ENCODE data around the gene AGPAT4. TPM values are rescaled to one million over a fixed set of nuclear protein-coding genes. Genes with fewer than 3 reads are reported as not detected.

Gene AGPAT4
- polyA plus RNA-seq, 1 of the 3 experiments (the other 2 are of a cell fraction): 3.9 TPM

DNA sequence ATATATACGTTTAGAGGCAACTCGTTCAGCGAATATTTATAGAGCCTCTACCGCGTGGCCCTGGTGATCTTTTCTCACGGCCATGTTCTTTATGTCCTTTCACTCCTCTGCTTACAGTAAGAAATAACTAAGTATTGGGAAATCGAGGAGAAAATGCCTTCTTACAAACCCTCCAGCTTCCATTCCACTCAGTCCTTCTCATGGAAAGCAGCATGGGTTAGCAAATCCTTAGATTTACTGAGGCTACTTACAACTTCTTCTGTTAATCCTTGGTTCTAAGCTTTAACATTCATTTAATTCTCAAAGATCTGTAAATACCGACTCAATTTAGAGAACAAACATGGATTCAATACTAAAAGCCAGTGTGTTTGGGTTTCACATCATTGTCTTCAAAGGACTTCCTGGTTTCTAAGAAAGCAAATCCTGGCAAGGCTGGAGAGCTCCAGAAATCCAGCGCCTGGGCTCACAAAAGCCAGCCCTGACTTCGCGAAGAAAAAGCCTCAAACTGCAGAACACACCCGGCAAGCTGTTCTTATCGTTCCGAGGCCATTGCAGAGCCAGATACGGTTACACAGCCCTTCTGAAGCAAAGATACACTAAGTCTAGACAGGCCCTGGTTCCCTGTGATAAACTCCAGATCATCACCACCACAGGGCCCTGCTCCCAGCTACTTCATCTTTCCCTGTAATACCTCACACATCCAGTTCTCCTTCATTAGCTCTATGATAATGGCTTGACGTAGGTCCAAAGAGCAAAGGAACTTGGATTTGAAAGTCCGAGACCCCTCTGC lies 19.2 kb downstream of the AGPAT4 start:
- Histone ChIP-seq H3K27ac (ENCODE audit: low read depth in 2 of 2, low read length in 1 of 2) (peak overlapping the region in 1 of 2 experiments; percentile 57; a peak in 2 of 4 replicates), H3K9me3 (no peaks in the 10 kb centered on the region), H3F3A (replicated peaks; ENCODE audit: insufficient read depth) (peaks cover 12% of the 10 kb centered on the region), H3K27me3 (ENCODE audit: insufficient read depth) (no peaks in the 10 kb centered on the region), H2AFZ (ENCODE audit: low read depth) (no peak overlapping the region), H3K9me2 (no peaks in the 10 kb centered on the region), H3K9ac (no peak overlapping the region), H4K20me1 (ENCODE audit: insufficient read depth) (no peaks in the 10 kb centered on the region), H3K4me2 (no peak overlapping the region), H3K79me2 (ENCODE audit: insufficient read depth) (peaks cover 20% of the 10 kb centered on the region), H3K4me1 (ENCODE audit: control insufficient read depth in 1 of 2, insufficient read depth in 2 of 2, low read depth in 1 of 2, low read length in 1 of 2) (peaks cover 0 to 21% of the 10 kb centered on the region in 2 experiments; a peak in 3 of 4 replicates), H3K4me3 (ENCODE audit: low read depth in 2 of 2, low read length in 1 of 2) (no peak overlapping the region), H3K36me3 (replicated peaks in 1 of 2; ENCODE audit: control insufficient read depth in 1 of 2, insufficient read depth in 2 of 2, low read length in 1 of 2) (no peaks in the 10 kb centered on the region)
- CTCF ChIA-PET: interaction anchor here (1.3 to 2.2 kb wide), 4 partner anchors 11 to 116 kb away, joined by 3 to 6 read pairs (median 4); partner anchors contain the start of gene AGPAT4
- POLR2A ChIA-PET: no interaction called here
- WGBS (ENCODE audit: low lambda C conversion rate): 72% methylated on average over 17 of the region's 17 CpGs
- DNase-seq: peak; percentile 65
- TF ChIP-seq JUND (IDR thresholded peaks at IDR 0.05) (no peak), MXI1 (IDR thresholded peaks at IDR 0.05; ENCODE audit: low read depth, low read length) (0 out of 2 replicates have a peak, but pooled peaks have one; percentile 18), CHD2 (IDR thresholded peaks at IDR 0.05; ENCODE audit: low read length, partially characterized antibody) (peak; percentile 5), NFIC (IDR thresholded peaks at IDR 0.05; ENCODE audit: borderline replicate concordance) (no peak), ELF1 (IDR thresholded peaks at IDR 0.05) (no peak), TCF12 (IDR thresholded peaks at IDR 0.05) (no peak), GATA2 (CRISPR knock-in tag; IDR thresholded peaks at IDR 0.05) (peak; percentile 62), TEAD4 (IDR thresholded peaks at IDR 0.05; ENCODE audit: borderline replicate concordance, insufficient read depth) (no peak), FOXJ3 (CRISPR knock-in tag; IDR thresholded peaks at IDR 0.05) (no peak), EP300 (IDR thresholded peaks at IDR 0.05; ENCODE audit: borderline replicate concordance in 1 of 2, low read depth in 1 of 2, low read length in 1 of 2) (peak in 1 of 2 experiments; percentile 58; a peak in 1 of 4 replicates), FOSL2 (IDR thresholded peaks at IDR 0.05; ENCODE audit: borderline replicate concordance, low read depth) (no peak), RCOR1 (IDR thresholded peaks at IDR 0.05; ENCODE audit: low read length) (0 out of 2 replicates have a peak, but pooled peaks have one; percentile 23)
- TF ChIP-seq, protein P1, sequence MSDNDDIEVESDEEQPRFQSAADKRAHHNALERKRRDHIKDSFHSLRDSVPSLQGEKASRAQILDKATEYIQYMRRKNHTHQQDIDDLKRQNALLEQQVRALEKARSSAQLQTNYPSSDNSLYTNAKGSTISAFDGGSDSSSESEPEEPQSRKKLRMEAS (IDR thresholded peaks at IDR 0.05; ENCODE audit: low read depth): no peak

DNA sequence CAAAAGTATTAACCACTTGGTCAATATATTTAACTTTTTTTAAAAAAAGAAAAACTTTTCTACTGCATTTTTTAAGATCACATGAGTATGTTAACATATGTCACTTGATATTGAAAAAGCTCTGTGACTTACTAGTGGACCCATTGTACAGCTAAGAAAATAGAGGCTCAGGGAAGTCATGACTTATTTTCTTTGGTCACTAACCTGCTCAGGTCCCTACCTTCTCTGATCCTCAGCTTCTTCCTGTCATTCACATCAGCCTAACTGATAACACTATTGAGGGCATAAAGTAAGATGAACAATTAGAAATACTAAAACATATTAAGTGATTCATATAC lies 19.8 kb downstream of the AGPAT4 start:
- Histone ChIP-seq H3K9me3 (no peaks in the 10 kb centered on the region), H3K4me2 (no peak overlapping the region), H3K79me2 (ENCODE audit: insufficient read depth) (peaks cover 24% of the 10 kb centered on the region), H3K27ac (ENCODE audit: low read depth in 2 of 2, low read length in 1 of 2) (peak overlapping the region in 1 of 2 experiments; percentile 57; a peak in 1 of 4 replicates), H3F3A (replicated peaks; ENCODE audit: insufficient read depth) (peaks cover 12% of the 10 kb centered on the region), H3K9me2 (no peaks in the 10 kb centered on the region), H3K27me3 (ENCODE audit: insufficient read depth) (no peaks in the 10 kb centered on the region), H3K9ac (no peak overlapping the region), H3K36me3 (replicated peaks in 1 of 2; ENCODE audit: control insufficient read depth in 1 of 2, insufficient read depth in 2 of 2, low read length in 1 of 2) (no peaks in the 10 kb centered on the region), H3K4me1 (ENCODE audit: control insufficient read depth in 1 of 2, insufficient read depth in 2 of 2, low read depth in 1 of 2, low read length in 1 of 2) (peaks cover 0 to 21% of the 10 kb centered on the region in 2 experiments; a peak in 3 of 4 replicates), H3K4me3 (ENCODE audit: low read depth in 2 of 2, low read length in 1 of 2) (no peak overlapping the region), H4K20me1 (ENCODE audit: insufficient read depth) (no peaks in the 10 kb centered on the region), H2AFZ (ENCODE audit: low read depth) (no peak overlapping the region)
- TF ChIP-seq, protein P2, sequence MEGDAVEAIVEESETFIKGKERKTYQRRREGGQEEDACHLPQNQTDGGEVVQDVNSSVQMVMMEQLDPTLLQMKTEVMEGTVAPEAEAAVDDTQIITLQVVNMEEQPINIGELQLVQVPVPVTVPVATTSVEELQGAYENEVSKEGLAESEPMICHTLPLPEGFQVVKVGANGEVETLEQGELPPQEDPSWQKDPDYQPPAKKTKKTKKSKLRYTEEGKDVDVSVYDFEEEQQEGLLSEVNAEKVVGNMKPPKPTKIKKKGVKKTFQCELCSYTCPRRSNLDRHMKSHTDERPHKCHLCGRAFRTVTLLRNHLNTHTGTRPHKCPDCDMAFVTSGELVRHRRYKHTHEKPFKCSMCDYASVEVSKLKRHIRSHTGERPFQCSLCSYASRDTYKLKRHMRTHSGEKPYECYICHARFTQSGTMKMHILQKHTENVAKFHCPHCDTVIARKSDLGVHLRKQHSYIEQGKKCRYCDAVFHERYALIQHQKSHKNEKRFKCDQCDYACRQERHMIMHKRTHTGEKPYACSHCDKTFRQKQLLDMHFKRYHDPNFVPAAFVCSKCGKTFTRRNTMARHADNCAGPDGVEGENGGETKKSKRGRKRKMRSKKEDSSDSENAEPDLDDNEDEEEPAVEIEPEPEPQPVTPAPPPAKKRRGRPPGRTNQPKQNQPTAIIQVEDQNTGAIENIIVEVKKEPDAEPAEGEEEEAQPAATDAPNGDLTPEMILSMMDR (IDR thresholded peaks at IDR 0.05): no peak
- no peak for TF ChIP-seq EP300 (IDR thresholded peaks at IDR 0.05; ENCODE audit: borderline replicate concordance in 1 of 2, low read depth in 1 of 2, low read length in 1 of 2)
- TF ChIP-seq POLR2AphosphoS5 (IDR thresholded peaks at IDR 0.05; ENCODE audit: low read depth, low read length): no peak
- no peak for TF ChIP-seq TCF12 (IDR thresholded peaks at IDR 0.05)
- TF ChIP-seq, protein P1 (IDR thresholded peaks at IDR 0.05; ENCODE audit: low read depth): no peak
- ChIA-PET CTCF (interaction anchor here (1.3 to 2.2 kb wide), 4 partner anchors 11 to 117 kb away, joined by 3 to 6 read pairs (median 4); partner anchors contain the start of gene AGPAT4), POLR2A (no interaction called here)
- DNase-seq: no peak
